Endodermal cell (in vitro differentiated cells): ENCODE measurements around the gene NRG2. TPM values are rescaled to one million over a fixed set of nuclear protein-coding genes. Genes with fewer than 3 reads are reported as not detected.
A peak's percentile ranks its signal among the peaks of the same experiment; 100 is the strongest.

ENCODE experiments used
- DNase-seq: peaks from one replicate; pipeline ENCODE4 v3.0.0-alpha.2; 2017
- H3K27ac ChIP-seq: 2 replicates; pipeline ENCODE4 v1.5.1; 2013; ENCODE audit warnings: mild to moderate bottlenecking, low read depth, low read length, moderate library complexity
- H3K27me3 ChIP-seq: 2 replicates; pipeline ENCODE4 v1.6.1; 2013; ENCODE audit warnings: mild to moderate bottlenecking, low read length, moderate library complexity; ENCODE audit not compliant: insufficient read depth, control insufficient read depth, poor library complexity, severe bottlenecking
- H3K36me3 ChIP-seq: 2 replicates; pipeline ENCODE4 v1.7.0; 2013; ENCODE audit warnings: mild to moderate bottlenecking, low read length, moderate library complexity; ENCODE audit not compliant: control insufficient read depth, insufficient read depth
- H3K4me1 ChIP-seq: one replicate; pipeline ENCODE4 v1.7.0; 2013; ENCODE audit warnings: low read length; ENCODE audit not compliant: control insufficient read depth, insufficient read depth
- H3K4me3 ChIP-seq: 2 replicates; pipeline ENCODE4 v1.5.1; 2013; ENCODE audit warnings: mild to moderate bottlenecking, low read length, moderate library complexity
- H3K9ac ChIP-seq: 2 replicates; pipeline ENCODE4 v1.6.1; 2013; ENCODE audit warnings: mild to moderate bottlenecking, low read length, moderate library complexity; ENCODE audit not compliant: poor library complexity, severe bottlenecking; ENCODE audit errors: extremely low read depth
- H3K9me3 ChIP-seq: 2 replicates; pipeline ENCODE4 v1.6.1; 2013; ENCODE audit warnings: mild to moderate bottlenecking, low read length, moderate library complexity; ENCODE audit not compliant: control insufficient read depth
- H3K27ac Mint-ChIP-seq: 2 replicates; pipeline ENCODE4 v1.8.0; 2020; ENCODE audit warnings: mixed read lengths
- H3K27me3 Mint-ChIP-seq: 2 replicates; pipeline ENCODE4 v1.8.0; 2021; ENCODE audit warnings: mild to moderate bottlenecking, mixed read lengths; ENCODE audit not compliant: insufficient read depth
- H3K36me3 Mint-ChIP-seq: 2 replicates; pipeline ENCODE4 v1.8.0; 2020; ENCODE audit warnings: low read depth, mixed read lengths
- H3K4me1 Mint-ChIP-seq: 2 replicates; pipeline ENCODE4 v1.8.0; 2020; ENCODE audit warnings: mixed read lengths
- H3K4me3 Mint-ChIP-seq: 2 replicates; pipeline ENCODE4 v1.8.0; 2020; ENCODE audit warnings: mild to moderate bottlenecking, moderate library complexity, mixed read lengths
- H3K9me3 Mint-ChIP-seq: 2 replicates; pipeline ENCODE4 v1.8.0; 2020; ENCODE audit warnings: mild to moderate bottlenecking, mixed read lengths
- WGBS, 2 experiments: methylation state at CpG; one replicate each; pipeline versions ENCODE4 v1.1.5 to v1.1.7; 2013; ENCODE audit warnings: missing lambda C conversion rate in 2 of 2, mixed read lengths in 1 of 2; ENCODE audit not compliant: insufficient coverage in 1 of 2, insufficient read length in 1 of 2; 5-methylcytosine and 5-hydroxymethylcytosine counted together
- total RNA-seq, 2 donors: library from RNA; stranded (reverse); fragmentation: NEBNext Ultra II Directional in 1 of 2; extraction: Animal tissue kit (Norgen Biotek cat#: 25700) in 1 of 2; gene quantifications; 2 replicates in 1 of 2; 3 replicates in 1 of 2; pipeline ENCODE4 v1.2.1, GENCODE V29; 2021
- TF ChIP-seq, protein P1 (sequence below): fragments of 200-600 bp; sonication (generic); conservative IDR thresholded peaks from 2 replicates; pipeline ENCODE4 v1.5.0; 2021; ENCODE audit warnings: antibody characterized with exemption, mild to moderate bottlenecking

The NRG2 gene
- total RNA-seq, 2 donors from 2014 or later: 10.8 to 12.5 TPM

- Histone ChIP-seq H3K27ac (no peak overlapping the region), H3K4me1 (peaks cover 8% of the 10 kb centered on the region), H3K4me3 (peak overlapping the region; percentile 74), H3K27me3 (peaks cover 44% of the 10 kb centered on the region), H3K36me3 (no peaks in the 10 kb centered on the region), H3K9ac (no peak overlapping the region), H3K9me3 (no peaks in the 10 kb centered on the region)
- H3K27me3 Mint-ChIP-seq: peaks cover 64% of the 10 kb centered on the region
- TF ChIP-seq, protein P1, sequence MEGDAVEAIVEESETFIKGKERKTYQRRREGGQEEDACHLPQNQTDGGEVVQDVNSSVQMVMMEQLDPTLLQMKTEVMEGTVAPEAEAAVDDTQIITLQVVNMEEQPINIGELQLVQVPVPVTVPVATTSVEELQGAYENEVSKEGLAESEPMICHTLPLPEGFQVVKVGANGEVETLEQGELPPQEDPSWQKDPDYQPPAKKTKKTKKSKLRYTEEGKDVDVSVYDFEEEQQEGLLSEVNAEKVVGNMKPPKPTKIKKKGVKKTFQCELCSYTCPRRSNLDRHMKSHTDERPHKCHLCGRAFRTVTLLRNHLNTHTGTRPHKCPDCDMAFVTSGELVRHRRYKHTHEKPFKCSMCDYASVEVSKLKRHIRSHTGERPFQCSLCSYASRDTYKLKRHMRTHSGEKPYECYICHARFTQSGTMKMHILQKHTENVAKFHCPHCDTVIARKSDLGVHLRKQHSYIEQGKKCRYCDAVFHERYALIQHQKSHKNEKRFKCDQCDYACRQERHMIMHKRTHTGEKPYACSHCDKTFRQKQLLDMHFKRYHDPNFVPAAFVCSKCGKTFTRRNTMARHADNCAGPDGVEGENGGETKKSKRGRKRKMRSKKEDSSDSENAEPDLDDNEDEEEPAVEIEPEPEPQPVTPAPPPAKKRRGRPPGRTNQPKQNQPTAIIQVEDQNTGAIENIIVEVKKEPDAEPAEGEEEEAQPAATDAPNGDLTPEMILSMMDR: no peak
- peaks cover 51% of the 10 kb centered on the region for H3K4me1 Mint-ChIP-seq
- peak; percentile 66 for DNase-seq
- H3K27ac Mint-ChIP-seq: no peak overlapping the region
- no peaks in the 10 kb centered on the region for H3K9me3 Mint-ChIP-seq
- peak overlapping the region; percentile 62 for H3K4me3 Mint-ChIP-seq
- no peaks in the 10 kb centered on the region for H3K36me3 Mint-ChIP-seq
- WGBS, 2 experiments: 11 to 25% methylated on average over 12 to 27 of the region's 34 CpGs
Observed at GRCh38 chr5:140041492-140042392, 1.4 kb downstream of the NRG2 start.

DNA sequence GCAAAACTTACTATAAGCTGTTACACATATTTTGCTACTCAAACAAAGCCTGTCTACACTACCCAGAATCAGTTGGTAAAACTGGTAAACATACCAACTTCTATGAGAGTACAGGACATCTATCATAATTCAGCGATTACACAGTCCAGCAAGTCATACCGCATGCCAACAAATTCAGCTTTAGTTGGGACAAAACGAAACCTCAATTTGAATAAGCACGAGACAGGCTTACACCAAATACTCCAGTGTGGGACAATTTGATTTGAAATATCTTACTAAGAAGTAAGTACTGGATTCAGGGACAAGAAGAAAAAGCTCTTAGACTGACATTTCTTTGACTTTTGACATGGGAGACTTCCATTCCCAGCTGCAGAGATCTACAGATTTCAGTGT is 2.0 kb downstream of the NRG2 start:
- H3K9me3 ChIP-seq: no peaks in the 10 kb centered on the region
- no peaks in the 10 kb centered on the region for H3K36me3 ChIP-seq
- TF ChIP-seq, protein P1: no peak
- DNase-seq: no peak
- H3K9ac ChIP-seq: no peak overlapping the region
- H3K27ac Mint-ChIP-seq: no peak overlapping the region
- H3K36me3 Mint-ChIP-seq: no peaks in the 10 kb centered on the region
- H3K27me3 ChIP-seq: peaks cover 44% of the 10 kb centered on the region
- H3K27ac ChIP-seq: no peak overlapping the region
- H3K4me3 Mint-ChIP-seq: peak overlapping the region; percentile 62
- H3K4me1 Mint-ChIP-seq: peaks cover 57% of the 10 kb centered on the region
- H3K4me3 ChIP-seq: peak overlapping the region; percentile 37
- H3K4me1 ChIP-seq: peaks cover 8% of the 10 kb centered on the region
- H3K27me3 Mint-ChIP-seq: peaks cover 64% of the 10 kb centered on the region
- 74 to 84% methylated on average over 2 to 4 of the region's 4 CpGs for WGBS, 2 experiments
- no peaks in the 10 kb centered on the region for H3K9me3 Mint-ChIP-seq

GRCh38 chr5:140040358-140040757 is 2.7 kb downstream of the NRG2 start:
- H3K9me3 ChIP-seq: no peaks in the 10 kb centered on the region
- Mint-ChIP-seq H3K36me3 (no peaks in the 10 kb centered on the region), H3K9me3 (no peaks in the 10 kb centered on the region), H3K4me3 (peak overlapping the region; percentile 62), H3K4me1 (peaks cover 59% of the 10 kb centered on the region), H3K27ac (no peak overlapping the region), H3K27me3 (peaks cover 59% of the 10 kb centered on the region)
- no peak overlapping the region for H3K9ac ChIP-seq
- peak overlapping the region; percentile 25 for H3K4me3 ChIP-seq
- no peaks in the 10 kb centered on the region for H3K36me3 ChIP-seq
- H3K4me1 ChIP-seq: peaks cover 13% of the 10 kb centered on the region
- H3K27me3 ChIP-seq: peaks cover 41% of the 10 kb centered on the region
- no peak for DNase-seq
- no peak overlapping the region for H3K27ac ChIP-seq
- TF ChIP-seq, protein P1: no peak
- 6 to 60% methylated on average over 1 of the region's 1 CpG for WGBS, 2 experiments
